ENCODE results near the gene TMPRSS2.

Gene TMPRSS2

DNA sequence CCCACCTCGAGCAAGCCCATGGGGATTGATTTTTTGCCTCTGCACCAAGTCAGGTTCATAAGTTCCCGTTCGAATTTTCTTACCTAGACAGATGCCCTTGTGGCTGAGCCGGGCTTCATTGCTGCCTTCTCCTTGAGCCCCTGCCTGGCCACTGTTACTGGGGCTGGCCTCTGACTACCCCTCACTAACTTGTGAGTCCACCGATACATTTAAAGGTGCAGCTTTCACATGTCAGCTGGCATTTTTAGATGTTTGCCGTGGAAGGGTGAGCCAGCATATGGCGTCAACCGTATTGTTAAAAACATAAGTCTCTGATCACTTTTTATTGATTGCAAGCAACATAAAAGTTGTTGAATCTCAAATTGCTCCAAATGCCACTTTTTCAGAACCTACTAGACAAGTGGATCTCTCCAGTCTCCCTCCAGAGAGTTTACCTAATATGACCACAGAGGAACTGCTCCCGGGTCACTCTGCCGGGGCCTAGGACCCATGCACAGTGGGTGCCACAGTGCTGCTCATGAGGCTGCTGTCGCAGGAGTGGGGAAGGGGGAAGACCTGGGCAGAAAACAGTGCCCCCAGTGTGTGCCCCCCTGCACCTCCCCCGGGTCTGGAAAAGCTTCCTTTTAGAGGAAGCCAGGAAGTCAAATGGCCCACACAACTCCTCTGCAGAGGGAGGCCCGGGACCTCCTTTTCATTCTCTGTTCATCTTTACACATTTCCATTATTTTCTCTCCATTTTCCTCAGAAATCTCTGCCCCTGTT is 63.1 kb downstream of the TMPRSS2 start:
- H3K9me3 ChIP-seq (ENCODE audit: control insufficient read depth, low read length): no peaks in the 10 kb centered on the region

GRCh38 chr21:41443562-41443961 is 64.4 kb downstream of the TMPRSS2 start:
- Histone ChIP-seq H3K36me3 (ENCODE audit: control insufficient read depth, insufficient read depth, low read length) (no peaks in the 10 kb centered on the region), H3K4me1 (peaks cover 4% of the 10 kb centered on the region), H3K4me3 (ENCODE audit: low read depth, low read length) (no peak overlapping the region), H3K4me2 (ENCODE audit: low read length) (no peak overlapping the region), H3K9me3 (ENCODE audit: control insufficient read depth, low read length) (no peaks in the 10 kb centered on the region), H2AFZ (no peak overlapping the region), H3K9ac (no peak overlapping the region), H3K79me2 (no peaks in the 10 kb centered on the region), H3K27ac (no peak overlapping the region), H3K27me3 (ENCODE audit: control insufficient read depth, insufficient read depth, low read length) (no peaks in the 10 kb centered on the region)
- TF ChIP-seq CTCF (IDR thresholded peaks at IDR 0.05): no peak

More for the DNA sequence above, 63.1 kb downstream of the TMPRSS2 start:
- H3K79me2 ChIP-seq: no peaks in the 10 kb centered on the region
- no peak overlapping the region for H2AFZ ChIP-seq
- no peak for TF ChIP-seq CTCF (IDR thresholded peaks at IDR 0.05)
- H3K9ac ChIP-seq: no peak overlapping the region
- no peaks in the 10 kb centered on the region for H3K27me3 ChIP-seq (ENCODE audit: control insufficient read depth, insufficient read depth, low read length)
- no peak overlapping the region for H3K27ac ChIP-seq
- H3K4me3 ChIP-seq (ENCODE audit: low read depth, low read length): no peak overlapping the region
- peaks cover 4% of the 10 kb centered on the region for H3K4me1 ChIP-seq
- no peaks in the 10 kb centered on the region for H3K36me3 ChIP-seq (ENCODE audit: control insufficient read depth, insufficient read depth, low read length)
- no peak overlapping the region for H3K4me2 ChIP-seq (ENCODE audit: low read length)

DNA sequence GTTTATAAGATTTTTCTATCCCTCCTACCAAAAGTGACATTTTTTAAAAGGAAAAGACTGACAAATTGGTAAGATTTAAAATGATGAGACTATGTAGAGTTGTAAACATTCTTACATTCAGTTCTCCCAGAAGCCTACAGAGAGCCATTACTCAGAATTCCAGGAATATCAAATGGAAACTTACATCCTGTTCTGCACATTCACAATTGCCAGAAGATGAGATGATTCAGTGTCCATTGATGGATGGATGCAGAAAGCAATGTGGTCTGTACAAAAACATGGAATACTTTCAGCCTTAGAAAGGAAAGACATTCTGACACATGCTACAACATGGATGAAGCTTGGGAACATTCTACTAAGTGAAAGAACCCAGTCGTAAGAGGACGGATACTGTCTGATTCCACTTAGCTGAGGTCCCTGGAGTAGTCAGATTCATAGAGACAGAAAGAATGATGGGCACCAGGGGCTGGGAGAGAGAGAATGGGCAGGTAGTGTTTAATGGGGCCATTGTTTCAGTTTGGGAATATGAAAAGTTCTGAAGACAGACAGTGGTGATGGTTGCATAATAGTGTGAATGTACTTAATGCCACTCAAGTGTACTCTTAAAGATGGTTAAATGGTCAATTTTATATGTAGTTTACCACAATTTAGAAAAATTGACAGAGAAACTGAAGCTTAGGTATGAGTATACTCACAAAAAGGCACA is 65.3 kb downstream of the TMPRSS2 start:
- no peak overlapping the region for H3K27ac ChIP-seq
- H3K27me3 ChIP-seq (ENCODE audit: control insufficient read depth, insufficient read depth, low read length): no peaks in the 10 kb centered on the region
- no peak overlapping the region for H3K4me2 ChIP-seq (ENCODE audit: low read length)
- no peaks in the 10 kb centered on the region for H3K36me3 ChIP-seq (ENCODE audit: control insufficient read depth, insufficient read depth, low read length)
- H3K9me3 ChIP-seq (ENCODE audit: control insufficient read depth, low read length): no peaks in the 10 kb centered on the region
- no peak overlapping the region for H3K9ac ChIP-seq
- H3K4me1 ChIP-seq: peaks cover 4% of the 10 kb centered on the region
- H3K79me2 ChIP-seq: no peaks in the 10 kb centered on the region
- no peak for TF ChIP-seq CTCF (IDR thresholded peaks at IDR 0.05)
- H2AFZ ChIP-seq: no peak overlapping the region
- H3K4me3 ChIP-seq (ENCODE audit: low read depth, low read length): no peak overlapping the region

- no peaks in the 10 kb centered on the region for H3K79me2 ChIP-seq
- no peak for TF ChIP-seq CTCF (IDR thresholded peaks at IDR 0.05)
- H2AFZ ChIP-seq: no peak overlapping the region
- no peaks in the 10 kb centered on the region for H3K27me3 ChIP-seq (ENCODE audit: control insufficient read depth, insufficient read depth, low read length)
- peaks cover 4% of the 10 kb centered on the region for H3K4me1 ChIP-seq
- no peaks in the 10 kb centered on the region for H3K9me3 ChIP-seq (ENCODE audit: control insufficient read depth, low read length)
- H3K4me2 ChIP-seq (ENCODE audit: low read length): no peak overlapping the region
- H3K27ac ChIP-seq: no peak overlapping the region
- H3K4me3 ChIP-seq (ENCODE audit: low read depth, low read length): no peak overlapping the region
- no peaks in the 10 kb centered on the region for H3K36me3 ChIP-seq (ENCODE audit: control insufficient read depth, insufficient read depth, low read length)
- H3K9ac ChIP-seq: no peak overlapping the region
Observed at GRCh38 chr21:41441546-41441945, 66.4 kb downstream of the TMPRSS2 start.
